AG04450 (cell line): ENCODE measurements around the gene ZC3H13. TPM values are rescaled to one million over a fixed set of nuclear protein-coding genes. Genes with fewer than 3 reads are reported as not detected.

Source experiments
- CTCF ChIA-PET: fragments of 300-600, 350-600 bp; formaldehyde crosslinking; extraction: SDS; loops from one replicate; lab custom pipeline; 2022; ENCODE audit warnings: antibody characterized with exemption, inconsistent platforms; lab: Charles Lee
- POLR2A ChIA-PET: fragments of 350-600 bp; formaldehyde crosslinking; extraction: SDS; loops from one replicate; lab custom pipeline; 2021; ENCODE audit warnings: antibody characterized with exemption, inconsistent platforms; lab: Yijun Ruan, JAX
- DNase-seq: peaks from one replicate; pipeline ENCODE4 v3.0.0-alpha.2; 2011; ENCODE audit warnings: low read depth, low spot score
- H3K27ac ChIP-seq: one replicate; pipeline ENCODE4 v1.5.1; 2012; ENCODE audit warnings: low read depth, low read length, control low read depth
- H3K27me3 ChIP-seq: one replicate; pipeline ENCODE4 v1.6.0; 2012; ENCODE audit warnings: low read length; ENCODE audit not compliant: control insufficient read depth, insufficient read depth
- H3K4me3 ChIP-seq: 2 replicates; pipeline ENCODE4 v1.5.1; 2011; ENCODE audit warnings: mild to moderate bottlenecking, low read depth, low read length, control low read depth
- H3K9me3 ChIP-seq: 2 replicates; pipeline ENCODE4 v1.5.1; 2012; ENCODE audit warnings: low read length; ENCODE audit not compliant: control insufficient read depth, insufficient read depth
- CTCF ChIP-seq: IDR thresholded peaks from 2 replicates; pipeline ENCODE4 v1.5.1; 2011; ENCODE audit warnings: low read depth, low read length, control low read depth, inconsistent platforms
- polyA plus RNA-seq: library from polyadenylated mRNA; depleted of rRNA; stranded (reverse); fragments of >200 nt; gene quantifications from 2 replicates; pipeline ENCODE4 v1.2.3, GENCODE V29; 2011

The ZC3H13 gene
- polyA plus RNA-seq, 1 experiment = 10.6 TPM

- Histone ChIP-seq H3K27ac (no peak overlapping the region), H3K27me3 (no peaks in the 10 kb centered on the region), H3K4me3 (no peak overlapping the region), H3K9me3 (no peaks in the 10 kb centered on the region)
- CTCF ChIA-PET = no interaction called here
- no peak for TF ChIP-seq CTCF
- POLR2A ChIA-PET = no interaction called here
- DNase-seq = no peak
Observed at GRCh38 chr13:45975337-45975736, 77.2 kb downstream of the ZC3H13 start.

GRCh38 chr13:45974500-45974899 lies 78.0 kb downstream of the ZC3H13 start:
- Histone ChIP-seq H3K4me3 (no peak overlapping the region), H3K9me3 (no peaks in the 10 kb centered on the region), H3K27ac (no peak overlapping the region), H3K27me3 (no peaks in the 10 kb centered on the region)
- no peak for DNase-seq
- TF ChIP-seq CTCF = no peak
- POLR2A ChIA-PET = no interaction called here
- CTCF ChIA-PET = no interaction called here

- no peak overlapping the region for H3K27ac ChIP-seq
- H3K27me3 ChIP-seq = no peaks in the 10 kb centered on the region
- no peak for DNase-seq
- H3K9me3 ChIP-seq = no peaks in the 10 kb centered on the region
- no peak overlapping the region for H3K4me3 ChIP-seq
- ChIA-PET POLR2A (no interaction called here), CTCF (no interaction called here)
- no peak for TF ChIP-seq CTCF
Observed at GRCh38 chr13:45967589-45967988, 85.0 kb downstream of the ZC3H13 start.

- no peaks in the 10 kb centered on the region for H3K9me3 ChIP-seq
- TF ChIP-seq CTCF = no peak
- CTCF ChIA-PET = no interaction called here
Observed at GRCh38 chr13:45966715-45967114, 85.8 kb downstream of the ZC3H13 start.

GRCh38 chr13:45961468-45961867 lies 91.1 kb downstream of the ZC3H13 start:
- ChIA-PET CTCF (no interaction called here), POLR2A (no interaction called here)
- H3K27ac ChIP-seq = no peak overlapping the region
- no peak for DNase-seq
- H3K27me3 ChIP-seq = no peaks in the 10 kb centered on the region
- H3K9me3 ChIP-seq = no peaks in the 10 kb centered on the region
- no peak overlapping the region for H3K4me3 ChIP-seq
- TF ChIP-seq CTCF = no peak

More at GRCh38 chr13:45966715-45967114, 85.8 kb downstream of the ZC3H13 start:
- H3K27me3 ChIP-seq = no peaks in the 10 kb centered on the region
- no peak for DNase-seq
- H3K4me3 ChIP-seq = no peak overlapping the region
- POLR2A ChIA-PET = no interaction called here
- no peak overlapping the region for H3K27ac ChIP-seq
